Progenitor cell of endocrine pancreas (in vitro differentiated cells): ENCODE data around the gene EYA2. TPM values are rescaled to one million over a fixed set of nuclear protein-coding genes. Genes with fewer than 3 reads are reported as not detected.

Experiments
- DNase-seq: peaks from one replicate; pipeline ENCODE4 v3.0.0; 2021; ENCODE audit warnings: low spot score; ENCODE audit not compliant: unreplicated experiment
- H3K27ac Mint-ChIP-seq: 2 replicates; pipeline ENCODE4 v1.8.0; 2021; ENCODE audit warnings: mild to moderate bottlenecking, moderate library complexity, mixed read lengths
- H3K27me3 Mint-ChIP-seq: 2 replicates; pipeline ENCODE4 v1.8.0; 2021; ENCODE audit warnings: mixed read lengths
- H3K36me3 Mint-ChIP-seq: 2 replicates; pipeline ENCODE4 v1.8.0; 2022; ENCODE audit warnings: mixed read lengths; ENCODE audit not compliant: insufficient read depth
- H3K4me1 Mint-ChIP-seq: 2 replicates; pipeline ENCODE4 v1.8.0; 2021; ENCODE audit warnings: low read depth, mixed read lengths
- H3K4me3 Mint-ChIP-seq: 2 replicates; pipeline ENCODE4 v1.8.0; 2021; ENCODE audit warnings: low read depth, mild to moderate bottlenecking, moderate library complexity, mixed read lengths
- H3K9me3 Mint-ChIP-seq: 2 replicates; pipeline ENCODE4 v1.8.0; 2021; ENCODE audit warnings: low read depth, mixed read lengths
- CTCF ChIP-seq: fragments of 200-600 bp; sonication (generic); IDR thresholded peaks from one replicate; pipeline ENCODE4 v1.5.0; 2021; ENCODE audit warnings: antibody characterized with exemption, mild to moderate bottlenecking; ENCODE audit not compliant: unreplicated experiment
- total RNA-seq: library from RNA; stranded (reverse); gene quantifications from 2 replicates; pipeline ENCODE4 v1.2.1, GENCODE V29; 2021

Gene EYA2
- total RNA-seq, 1 donor from 2014 or later: 0.53 TPM

GRCh38 chr20:46999801-47000465 is 105.3 kb downstream of the EYA2 start:
- no peaks in the 10 kb centered on the region for H3K36me3 Mint-ChIP-seq
- H3K4me3 Mint-ChIP-seq: no peak overlapping the region
- H3K27me3 Mint-ChIP-seq: peaks cover 6% of the 10 kb centered on the region
- peaks cover 7% of the 10 kb centered on the region for H3K9me3 Mint-ChIP-seq
- no peak overlapping the region for H3K27ac Mint-ChIP-seq
- peaks cover 8% of the 10 kb centered on the region for H3K4me1 Mint-ChIP-seq
- no peak for TF ChIP-seq CTCF
- no peak for DNase-seq

- Mint-ChIP-seq H3K9me3 (peaks cover 7% of the 10 kb centered on the region), H3K27me3 (peaks cover 6% of the 10 kb centered on the region), H3K4me1 (peaks cover 7% of the 10 kb centered on the region), H3K27ac (no peak overlapping the region), H3K4me3 (no peak overlapping the region), H3K36me3 (no peaks in the 10 kb centered on the region)
- no peak for DNase-seq
- no peak for TF ChIP-seq CTCF
Measured at GRCh38 chr20:47003223-47003622, 108.6 kb downstream of the EYA2 start.

- DNase-seq: no peak
- Mint-ChIP-seq H3K9me3 (peaks cover 7% of the 10 kb centered on the region), H3K4me3 (no peak overlapping the region)
Measured at GRCh38 chr20:47004179-47004578, 109.5 kb downstream of the EYA2 start.

GRCh38 chr20:47007826-47008655 is 113.4 kb downstream of the EYA2 start:
- H3K36me3 Mint-ChIP-seq: no peaks in the 10 kb centered on the region
- TF ChIP-seq CTCF: no peak
- peaks cover 7% of the 10 kb centered on the region for H3K9me3 Mint-ChIP-seq

More at GRCh38 chr20:47004179-47004578, 109.5 kb downstream of the EYA2 start:
- H3K27me3 Mint-ChIP-seq: peaks cover 6% of the 10 kb centered on the region
- TF ChIP-seq CTCF: no peak
- H3K36me3 Mint-ChIP-seq: no peaks in the 10 kb centered on the region
- peaks cover 3% of the 10 kb centered on the region for H3K4me1 Mint-ChIP-seq
- no peak overlapping the region for H3K27ac Mint-ChIP-seq

GRCh38 chr20:47008842-47009518 is 114.3 kb downstream of the EYA2 start:
- Mint-ChIP-seq H3K4me1 (peaks cover 3% of the 10 kb centered on the region), H3K4me3 (no peak overlapping the region), H3K36me3 (no peaks in the 10 kb centered on the region), H3K27me3 (peaks cover 20% of the 10 kb centered on the region), H3K9me3 (peaks cover 6% of the 10 kb centered on the region), H3K27ac (no peak overlapping the region)
- DNase-seq: no peak
- no peak for TF ChIP-seq CTCF

More at GRCh38 chr20:47007826-47008655, 113.4 kb downstream of the EYA2 start:
- peaks cover 14% of the 10 kb centered on the region for H3K27me3 Mint-ChIP-seq
- no peak for DNase-seq
- H3K4me1 Mint-ChIP-seq: peaks cover 3% of the 10 kb centered on the region
- no peak overlapping the region for H3K27ac Mint-ChIP-seq
- H3K4me3 Mint-ChIP-seq: no peak overlapping the region
